NOMO-1 (cell line): ENCODE measurements around the gene COL19A1.

Experiments
- DNase-seq, 2 experiments: peaks; one replicate each; lab custom pipeline; 2025; ENCODE audit not compliant: unreplicated experiment in 2 of 2; lab: John Stamatoyannopoulos, UW

The COL19A1 gene

GRCh38 chr6:70258483-70258882, 392.1 kb downstream of the COL19A1 start:
- DNase-seq: no peak
